Testis (tissue), 2 donors: ENCODE measurements around the gene ORMDL3.
"Not testable (repeated sequence)": the region's sequence is repeated elsewhere in the genome, so short reads cannot be mapped to it uniquely, and the experiment has no call there.

Experiments
- POLR2A ChIP-seq: fragments of 450-650 bp; IDR thresholded peaks from one replicate; pipeline ENCODE4 v1.6.1; 2017; ENCODE audit warnings: antibody characterized with exemption, mild to moderate bottlenecking, moderate library complexity
- TF ChIP-seq, protein P1 (sequence below), 3 experiments: fragments of 450-650 bp in 2 of 3; fragments of 200-600 bp in 1 of 3; sonication (generic) in 1 of 3; IDR thresholded peaks; one replicate each; pipeline ENCODE4 v1.5.1; 2016 to 2019; ENCODE audit warnings: antibody characterized with exemption in 3 of 3, mild to moderate bottlenecking in 2 of 3, moderate library complexity in 1 of 3

DNA sequence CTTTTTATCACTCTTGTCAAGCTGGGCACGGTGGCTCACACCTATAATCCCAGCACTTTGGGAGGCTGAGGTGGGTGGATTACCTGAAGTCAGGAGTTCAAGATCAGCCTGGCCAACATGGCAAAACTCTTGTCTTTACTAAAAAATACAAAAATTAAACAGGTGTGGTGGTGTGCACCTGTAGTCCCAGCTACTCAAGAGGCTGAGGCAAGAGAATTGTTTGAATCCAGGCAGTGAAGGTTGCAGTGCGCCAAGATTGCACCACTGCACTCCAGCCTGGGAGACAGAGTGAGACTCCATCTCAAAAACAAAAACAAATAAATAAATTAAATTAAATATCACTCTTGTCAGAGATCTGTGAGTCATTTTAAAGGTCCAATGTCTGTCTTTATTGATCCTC, 25.4 kb downstream of the ORMDL3 start:
- TF ChIP-seq POLR2A = not testable (repeated sequence)
- TF ChIP-seq, protein P1, sequence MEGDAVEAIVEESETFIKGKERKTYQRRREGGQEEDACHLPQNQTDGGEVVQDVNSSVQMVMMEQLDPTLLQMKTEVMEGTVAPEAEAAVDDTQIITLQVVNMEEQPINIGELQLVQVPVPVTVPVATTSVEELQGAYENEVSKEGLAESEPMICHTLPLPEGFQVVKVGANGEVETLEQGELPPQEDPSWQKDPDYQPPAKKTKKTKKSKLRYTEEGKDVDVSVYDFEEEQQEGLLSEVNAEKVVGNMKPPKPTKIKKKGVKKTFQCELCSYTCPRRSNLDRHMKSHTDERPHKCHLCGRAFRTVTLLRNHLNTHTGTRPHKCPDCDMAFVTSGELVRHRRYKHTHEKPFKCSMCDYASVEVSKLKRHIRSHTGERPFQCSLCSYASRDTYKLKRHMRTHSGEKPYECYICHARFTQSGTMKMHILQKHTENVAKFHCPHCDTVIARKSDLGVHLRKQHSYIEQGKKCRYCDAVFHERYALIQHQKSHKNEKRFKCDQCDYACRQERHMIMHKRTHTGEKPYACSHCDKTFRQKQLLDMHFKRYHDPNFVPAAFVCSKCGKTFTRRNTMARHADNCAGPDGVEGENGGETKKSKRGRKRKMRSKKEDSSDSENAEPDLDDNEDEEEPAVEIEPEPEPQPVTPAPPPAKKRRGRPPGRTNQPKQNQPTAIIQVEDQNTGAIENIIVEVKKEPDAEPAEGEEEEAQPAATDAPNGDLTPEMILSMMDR (IDR thresholded peaks at IDR 0.05) = not testable (repeated sequence)
